GM18870 (cell line): ENCODE measurements around the gene ITIH1.

Experiments used
- ATAC-seq: cut with Tn5 transposase; IDR thresholded peaks from one replicate; pipeline ENCODE4 v1.9.1; 2021; ENCODE audit warnings: moderate library complexity; ENCODE audit not compliant: unreplicated experiment

The ITIH1 gene

DNA sequence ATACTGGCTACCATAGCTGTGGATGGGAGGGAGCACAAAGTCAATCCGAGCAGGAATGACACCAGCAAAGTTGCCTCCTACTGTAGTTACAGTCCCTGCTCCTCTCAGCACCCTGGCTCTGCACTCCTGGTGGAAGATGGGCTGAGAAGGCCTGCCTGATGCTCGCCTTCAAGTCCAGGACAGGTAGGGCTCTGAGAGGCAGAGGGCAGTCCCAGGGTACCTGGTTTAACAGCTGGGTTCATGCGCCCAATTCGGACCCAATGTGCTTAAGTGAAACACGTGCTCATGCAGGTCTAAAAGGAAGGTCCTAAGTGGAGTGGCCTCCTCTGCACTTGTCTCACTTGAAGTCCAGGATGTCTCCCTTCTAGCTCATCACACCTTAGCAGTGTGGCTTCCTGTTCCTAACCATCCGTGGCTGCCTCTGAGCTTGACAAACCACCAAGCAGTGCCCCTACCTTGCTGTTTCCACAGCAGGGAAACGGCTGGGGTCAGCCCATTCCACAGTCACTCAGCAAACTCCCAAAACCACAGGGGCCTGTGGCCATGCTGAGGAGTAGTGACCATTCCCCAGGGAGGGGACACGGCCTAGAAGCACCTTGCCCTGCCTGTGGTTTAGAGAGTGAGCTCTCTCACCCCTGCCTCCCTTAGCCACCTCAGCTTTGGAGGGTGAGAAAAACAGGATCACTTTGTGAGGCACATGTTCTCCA, 61.3 kb downstream of the ITIH1 start:
- no peak for ATAC-seq

DNA sequence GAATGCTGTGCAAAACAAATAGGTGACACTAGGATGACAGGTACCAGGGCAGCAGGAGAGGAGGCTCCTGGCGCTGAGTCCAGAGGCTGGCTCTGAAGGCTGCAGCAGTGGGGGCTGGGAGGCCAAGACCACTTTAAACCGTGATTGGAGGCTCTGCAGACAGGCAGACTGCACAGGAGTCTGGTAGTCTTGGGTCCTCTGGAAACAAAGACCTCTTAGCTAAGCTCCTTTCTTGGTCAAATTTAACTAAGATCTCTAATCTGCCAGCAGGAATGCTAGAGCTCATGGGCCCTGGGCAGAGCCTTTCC, 61.8 kb downstream of the ITIH1 start:
- ATAC-seq, result no peak

DNA sequence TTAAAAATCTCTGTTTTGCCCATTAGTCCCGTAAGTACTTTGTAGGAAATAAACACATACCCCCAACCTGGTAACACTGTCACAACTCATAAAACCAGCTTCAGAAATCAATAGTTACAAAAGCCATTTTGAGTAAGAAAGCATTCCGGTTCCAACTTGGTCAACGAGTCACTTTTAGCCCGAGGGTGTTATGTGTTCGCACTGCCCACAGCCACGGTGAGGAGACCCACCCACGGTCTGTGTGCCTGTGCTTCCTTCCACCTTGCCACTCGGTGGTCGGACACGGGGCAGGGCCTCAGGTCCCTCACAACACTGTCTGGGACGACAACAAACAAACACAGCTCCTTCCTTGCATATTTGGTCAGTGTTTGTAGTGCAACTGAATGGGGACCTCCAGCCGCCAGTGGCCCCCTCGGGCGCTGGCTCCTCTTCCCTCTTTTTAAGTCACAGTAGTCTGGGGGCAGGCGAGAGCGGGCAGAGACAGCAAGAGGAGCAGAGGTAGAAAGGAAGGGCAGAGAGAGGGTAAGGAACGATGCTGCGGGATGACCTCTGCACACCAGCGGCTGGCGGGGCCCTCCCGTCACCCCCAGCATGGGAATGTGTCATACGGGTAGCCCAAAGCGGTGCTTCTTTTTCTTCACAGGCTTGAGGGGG, 62.6 kb downstream of the ITIH1 start:
- no peak for ATAC-seq

DNA sequence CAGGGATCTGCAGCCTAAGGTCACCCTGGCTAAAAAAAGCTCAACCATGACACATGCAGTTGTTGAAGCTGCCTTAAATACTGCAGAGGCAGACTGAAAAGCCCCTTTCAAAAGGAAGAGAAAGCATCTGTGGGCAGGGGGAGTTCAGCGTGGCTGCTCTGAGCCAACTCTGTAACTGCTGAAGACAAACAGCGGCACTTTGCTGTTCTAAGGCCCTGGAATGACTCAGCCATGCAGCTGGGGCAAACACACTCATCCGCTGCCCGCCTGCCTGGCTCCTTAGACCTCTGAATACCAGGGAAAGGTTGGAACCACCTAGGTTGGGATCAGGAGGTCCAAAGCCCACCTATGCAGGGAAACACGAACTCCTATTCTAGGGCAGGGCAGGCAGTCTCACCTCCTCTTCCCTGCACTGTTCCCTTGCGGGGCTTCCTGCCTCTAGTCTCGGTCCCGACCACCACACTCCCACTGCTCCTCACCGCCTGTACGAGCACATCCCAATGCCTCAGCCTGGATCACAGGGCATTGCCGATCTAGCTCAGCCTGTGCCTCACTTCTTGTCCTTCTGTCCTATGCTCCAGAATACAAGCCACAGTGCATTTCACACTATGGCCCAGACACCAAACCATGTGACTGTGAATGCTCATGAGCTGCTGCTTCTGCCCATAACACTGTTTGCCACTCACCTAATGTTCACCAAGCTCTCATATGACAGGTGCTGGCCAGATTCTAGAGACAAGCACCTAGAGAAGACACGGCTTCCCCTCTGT, 64.0 kb downstream of the ITIH1 start:
- no peak for ATAC-seq
